SJSA1 (cell line): Measurements from ENCODE around the gene ASB18. TPM values are rescaled to one million over a fixed set of nuclear protein-coding genes. Genes with fewer than 3 reads are reported as not detected.

ENCODE experiments used
- DNase-seq, 2 experiments: peaks; one replicate each; pipeline ENCODE4 v3.0.0-alpha.2; 2015 to 2020; ENCODE audit warnings: low spot score in 2 of 2, low read depth in 1 of 2
- H3K27ac ChIP-seq: fragments of 250-450 bp; sonication (Bioruptor Pico); 2 replicates; pipeline ENCODE4 v1.5.1; 2020; ENCODE audit warnings: mild to moderate bottlenecking, moderate library complexity
- H3K27me3 ChIP-seq: fragments of 250-450 bp; sonication (Bioruptor Pico); replicated peaks from 2 replicates; pipeline ENCODE4 v1.5.1; 2020; ENCODE audit warnings: mild to moderate bottlenecking, moderate library complexity
- H3K36me3 ChIP-seq: fragments of 250-450 bp; sonication (Bioruptor Pico); 2 replicates; pipeline ENCODE4 v1.5.1; 2020; ENCODE audit warnings: mild to moderate bottlenecking
- H3K4me1 ChIP-seq: fragments of 250-450 bp; sonication (Bioruptor Pico); replicated peaks from 2 replicates; pipeline ENCODE4 v1.6.1; 2021; ENCODE audit warnings: mild to moderate bottlenecking
- H3K4me3 ChIP-seq: fragments of 250-450 bp; sonication (Bioruptor Pico); 2 replicates; pipeline ENCODE4 v1.5.1; 2020; ENCODE audit warnings: mild to moderate bottlenecking
- H3K9me3 ChIP-seq: fragments of 250-450 bp; sonication (Bioruptor Pico); replicated peaks from 2 replicates; pipeline ENCODE4 v1.5.1; 2020; ENCODE audit warnings: mild to moderate bottlenecking
- total RNA-seq: library from RNA; depleted of rRNA; stranded (reverse); fragments of >200 nt; shearing (Covaris generic); gene quantifications from 2 replicates; pipeline ENCODE4 v1.2.3, GENCODE V29; 2014; rRNA removed

ASB18 gene
- total RNA-seq: 1.1 TPM in 1 of 2 replicates, not detected in the other

GRCh38 chr2:236264256-236264655 lies at the start of gene ASB18:
Gene ASB18, minus strand, starts transcription at chr2:236264406. Its CDS starts 61 bp downstream, at chr2:236264345.
- DNase-seq: no peak
- Histone ChIP-seq H3K4me3 (no peak within 1 kb of the TSS), H3K9me3 (peaks cover 14% of the 10 kb centered on the region), H3K36me3 (peaks cover 5% of the 10 kb centered on the region; the same call in 1 of the 2 replicates), H3K4me1 (peaks cover 6% of the 10 kb centered on the region), H3K27ac (no peak within 1 kb of the TSS), H3K27me3 (no peaks in the 10 kb centered on the region)

GRCh38 chr2:236311286-236311685 lies 47.1 kb upstream of the ASB18 start:
- Histone ChIP-seq H3K36me3 (0 out of 2 replicates have a peak, but pooled peaks cover 2% of the 10 kb centered on the region), H3K27me3 (no peaks in the 10 kb centered on the region), H3K4me3 (no peak overlapping the region), H3K4me1 (peaks cover 31% of the 10 kb centered on the region), H3K9me3 (no peaks in the 10 kb centered on the region), H3K27ac (no peak overlapping the region)
- DNase-seq: no peak

DNA sequence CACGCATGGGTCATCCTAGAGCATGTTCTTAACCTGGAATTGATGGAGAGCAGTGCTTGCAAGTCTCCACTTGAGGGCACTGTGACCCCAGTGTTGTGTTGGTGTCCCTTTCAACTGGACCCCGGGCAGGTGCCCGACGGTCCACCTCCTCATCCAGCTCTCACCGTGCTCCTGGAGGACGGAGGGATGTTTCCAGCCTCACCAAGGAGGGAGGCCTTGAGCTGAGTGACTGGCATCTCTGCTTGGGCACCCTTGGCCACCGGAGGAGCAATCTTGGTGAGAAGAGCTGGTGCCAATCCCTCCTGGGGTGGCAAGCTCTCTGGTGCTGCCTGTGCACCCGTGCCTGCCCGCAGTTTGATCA lies 45.4 kb upstream of the ASB18 start:
- H3K36me3 ChIP-seq: 0 out of 2 replicates have a peak, but pooled peaks cover 2% of the 10 kb centered on the region
- peak in 1 of 2 experiments; percentile 83 for DNase-seq
- H3K27me3 ChIP-seq: no peaks in the 10 kb centered on the region

DNA sequence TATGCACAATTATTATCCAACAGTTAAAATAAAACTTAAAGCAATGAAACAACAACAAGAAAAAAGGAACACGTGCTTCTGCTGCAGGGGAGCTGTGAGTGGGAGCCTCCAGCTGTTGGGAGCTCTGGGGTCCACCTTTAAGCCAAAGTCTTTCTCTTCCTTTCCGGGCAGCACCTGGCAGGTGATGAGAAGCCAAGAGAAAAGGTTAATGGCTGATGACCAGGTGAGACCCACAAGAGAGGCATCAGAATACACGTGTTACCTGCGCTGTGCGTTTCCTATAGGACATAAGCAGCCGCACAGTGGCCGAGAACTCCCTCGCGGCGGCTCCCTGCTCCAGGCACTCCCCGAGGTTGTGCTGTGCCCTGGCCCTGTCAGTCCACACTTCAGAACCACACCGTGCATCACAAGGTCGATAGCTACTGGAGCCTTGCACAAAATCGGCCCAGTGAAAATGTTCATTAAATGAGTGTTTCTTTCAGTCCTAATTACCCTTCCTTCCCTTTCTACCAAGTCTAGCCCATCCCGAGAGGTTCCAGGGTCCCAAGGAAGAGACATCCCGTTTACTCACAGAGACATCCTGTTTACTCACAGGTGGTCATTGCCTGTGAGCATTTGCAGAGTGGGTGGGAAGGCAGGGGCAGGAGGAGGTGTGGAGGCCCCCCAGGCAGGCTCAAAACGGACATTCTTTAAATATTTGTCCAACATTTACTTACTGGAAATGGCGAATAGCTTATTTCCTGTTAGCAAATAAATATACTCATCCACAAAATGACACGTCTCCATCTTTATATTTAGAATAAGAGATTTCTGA lies 44.9 kb upstream of the ASB18 start:
- peak overlapping the region; percentile 80 for H3K27ac ChIP-seq
- no peak overlapping the region for H3K4me3 ChIP-seq
- 0 out of 2 replicates have a peak, but pooled peaks cover 2% of the 10 kb centered on the region for H3K36me3 ChIP-seq
- DNase-seq: peak; percentile 93 to 95
- H3K4me1 ChIP-seq: peaks cover 31% of the 10 kb centered on the region
- H3K9me3 ChIP-seq: no peaks in the 10 kb centered on the region
- H3K27me3 ChIP-seq: no peaks in the 10 kb centered on the region

More for the DNA sequence above, 45.4 kb upstream of the ASB18 start:
- H3K9me3 ChIP-seq: no peaks in the 10 kb centered on the region
- H3K4me3 ChIP-seq: no peak overlapping the region
- peaks cover 31% of the 10 kb centered on the region for H3K4me1 ChIP-seq
- H3K27ac ChIP-seq: peak overlapping the region; percentile 43

GRCh38 chr2:236307641-236308040 lies 43.4 kb upstream of the ASB18 start:
- H3K9me3 ChIP-seq: no peaks in the 10 kb centered on the region
- no peak overlapping the region for H3K4me3 ChIP-seq
- DNase-seq: no peak
- no peaks in the 10 kb centered on the region for H3K27me3 ChIP-seq
- 0 out of 2 replicates have a peak, but pooled peaks cover 2% of the 10 kb centered on the region for H3K36me3 ChIP-seq
- H3K27ac ChIP-seq: no peak overlapping the region
- H3K4me1 ChIP-seq: peaks cover 31% of the 10 kb centered on the region

DNA sequence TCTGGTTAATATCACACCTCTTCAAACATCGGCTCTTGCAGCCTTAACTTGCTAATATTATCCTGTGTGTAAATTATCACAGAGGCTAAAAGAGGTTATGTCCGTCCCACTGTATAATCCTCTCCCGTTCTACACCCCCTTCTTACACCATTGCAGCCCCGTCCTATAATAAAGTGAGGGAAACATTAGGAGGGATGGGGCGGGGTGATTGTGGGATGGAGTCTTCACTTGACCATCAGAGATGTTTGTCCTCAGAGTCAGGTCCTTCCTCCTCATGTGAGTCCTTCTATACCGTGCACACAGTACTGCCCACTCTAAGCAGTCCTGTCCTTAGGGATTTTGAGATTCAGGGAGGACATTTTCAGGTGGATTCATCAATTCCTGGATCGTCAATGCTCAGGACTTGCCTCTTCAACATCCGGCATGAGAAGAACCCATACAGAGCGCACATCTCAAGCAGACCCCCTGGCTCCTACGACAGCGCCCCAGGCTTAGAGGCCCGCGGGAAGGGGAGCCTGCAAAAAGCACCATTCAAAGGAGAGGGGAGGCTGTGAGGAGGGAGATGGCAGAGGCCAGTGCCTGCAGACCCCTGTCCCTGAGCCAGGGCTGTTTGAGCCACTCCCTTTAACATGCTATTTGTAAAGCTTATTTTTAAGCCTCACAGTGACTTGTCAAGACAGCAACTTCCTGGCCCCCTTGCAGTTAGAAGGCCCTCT lies 42.8 kb upstream of the ASB18 start:
- Histone ChIP-seq H3K4me1 (peaks cover 31% of the 10 kb centered on the region), H3K4me3 (no peak overlapping the region), H3K27me3 (no peaks in the 10 kb centered on the region), H3K36me3 (0 out of 2 replicates have a peak, but pooled peaks cover 2% of the 10 kb centered on the region), H3K9me3 (no peaks in the 10 kb centered on the region), H3K27ac (no peak overlapping the region)
- DNase-seq: no peak

DNA sequence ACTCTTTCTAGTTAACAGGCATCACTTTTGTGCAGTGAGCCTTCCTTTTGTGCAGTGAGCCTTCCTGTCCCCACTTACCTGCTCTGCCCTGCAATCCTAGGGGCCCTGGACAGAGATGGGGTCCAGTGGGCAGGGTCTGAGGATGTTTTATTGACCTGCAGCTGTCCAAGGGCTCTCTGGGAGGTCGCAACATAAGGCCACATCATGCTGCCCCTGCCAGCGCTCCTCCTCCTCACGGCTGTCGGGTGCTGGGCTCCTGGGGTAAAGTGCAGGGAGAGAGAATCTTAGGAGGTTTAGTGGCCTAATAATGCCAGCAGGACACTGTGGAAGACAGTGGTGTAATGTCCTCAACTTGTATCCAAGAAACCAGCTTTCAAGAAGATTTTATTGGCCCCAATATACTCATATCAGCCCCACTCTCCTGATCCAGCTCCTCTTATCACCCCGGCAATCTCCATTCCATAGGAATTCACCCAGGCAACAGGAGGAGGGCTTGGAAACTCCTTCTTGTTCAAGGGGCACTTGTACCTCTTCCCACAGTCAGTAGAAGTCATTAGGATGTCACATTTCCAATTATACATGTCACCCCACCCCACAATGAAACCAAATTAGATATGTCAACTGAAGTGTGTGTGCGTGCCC lies 41.9 kb upstream of the ASB18 start:
- Histone ChIP-seq H3K27me3 (no peaks in the 10 kb centered on the region), H3K9me3 (no peaks in the 10 kb centered on the region), H3K4me3 (no peak overlapping the region), H3K4me1 (peaks cover 31% of the 10 kb centered on the region), H3K36me3 (0 out of 2 replicates have a peak, but pooled peaks cover 2% of the 10 kb centered on the region), H3K27ac (no peak overlapping the region)
- no peak for DNase-seq

DNA sequence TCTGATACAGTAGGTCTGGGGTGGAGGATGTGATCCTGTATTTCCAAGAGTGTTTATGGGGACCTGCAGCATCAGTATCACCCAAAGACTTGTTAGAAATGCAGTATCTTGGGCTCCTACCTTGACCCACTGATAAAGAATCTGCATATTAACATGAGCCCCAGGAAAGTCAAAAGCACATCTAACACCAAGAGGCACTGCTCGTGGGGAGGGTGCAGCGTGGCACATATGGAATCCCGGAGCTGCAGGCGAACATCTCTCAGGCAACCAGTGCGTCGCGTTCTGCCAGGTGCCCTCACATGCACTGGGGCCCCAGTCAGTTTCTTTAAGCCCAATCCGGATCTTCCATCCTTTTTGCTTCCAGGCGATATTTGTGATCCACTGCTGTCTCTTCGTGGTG lies 41.3 kb upstream of the ASB18 start:
- DNase-seq: no peak
- Histone ChIP-seq H3K36me3 (no peaks in the 10 kb centered on the region), H3K4me3 (no peak overlapping the region), H3K4me1 (peaks cover 25% of the 10 kb centered on the region), H3K9me3 (no peaks in the 10 kb centered on the region), H3K27ac (no peak overlapping the region), H3K27me3 (no peaks in the 10 kb centered on the region)

- peaks cover 11% of the 10 kb centered on the region for H3K4me1 ChIP-seq
- DNase-seq: no peak
- H3K36me3 ChIP-seq: no peaks in the 10 kb centered on the region
These were observed 39.7 kb upstream of the ASB18 start for GRCh38 chr2:236303935-236304334.

GRCh38 chr2:236302555-236302954 lies 38.3 kb upstream of the ASB18 start:
- Histone ChIP-seq H3K27me3 (no peaks in the 10 kb centered on the region), H3K36me3 (no peaks in the 10 kb centered on the region), H3K27ac (no peak overlapping the region), H3K4me1 (no peaks in the 10 kb centered on the region), H3K9me3 (no peaks in the 10 kb centered on the region), H3K4me3 (no peak overlapping the region)
- no peak for DNase-seq

More at GRCh38 chr2:236303935-236304334, 39.7 kb upstream of the ASB18 start:
- no peaks in the 10 kb centered on the region for H3K27me3 ChIP-seq
- H3K9me3 ChIP-seq: no peaks in the 10 kb centered on the region
- H3K27ac ChIP-seq: no peak overlapping the region
- no peak overlapping the region for H3K4me3 ChIP-seq

DNA sequence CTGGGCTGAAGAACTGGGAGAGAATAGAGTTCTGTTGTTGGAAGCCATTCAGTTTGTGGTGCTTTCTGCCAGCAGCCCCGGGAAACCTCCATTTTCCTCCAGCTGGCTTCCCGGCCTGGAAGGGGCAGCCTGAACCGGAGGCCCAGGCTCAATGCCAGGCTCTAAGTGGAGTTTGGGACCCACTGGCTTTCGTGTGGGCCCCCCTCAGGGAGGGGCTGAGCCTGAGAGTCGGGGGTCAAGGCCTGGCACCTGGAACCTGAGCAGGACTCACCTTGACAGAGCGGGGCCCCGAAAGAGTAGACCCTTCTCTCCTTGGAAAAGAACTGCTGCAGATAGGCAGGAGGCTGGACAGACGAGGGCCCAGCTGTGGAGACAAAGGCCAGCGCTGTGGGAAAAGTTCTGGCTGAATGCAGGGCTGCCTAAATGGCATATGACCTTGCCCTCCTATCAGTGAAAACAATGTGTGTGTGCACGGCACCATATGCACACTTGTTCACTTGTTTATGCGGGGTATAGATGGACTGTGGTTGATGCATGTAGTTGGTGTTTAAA lies 34.8 kb upstream of the ASB18 start:
- peak in 1 of 2 experiments; percentile 26 for DNase-seq
- H3K36me3 ChIP-seq: no peaks in the 10 kb centered on the region
- no peaks in the 10 kb centered on the region for H3K27me3 ChIP-seq
- H3K27ac ChIP-seq: no peak overlapping the region
- H3K4me1 ChIP-seq: no peaks in the 10 kb centered on the region
- no peaks in the 10 kb centered on the region for H3K9me3 ChIP-seq
- no peak overlapping the region for H3K4me3 ChIP-seq

DNA sequence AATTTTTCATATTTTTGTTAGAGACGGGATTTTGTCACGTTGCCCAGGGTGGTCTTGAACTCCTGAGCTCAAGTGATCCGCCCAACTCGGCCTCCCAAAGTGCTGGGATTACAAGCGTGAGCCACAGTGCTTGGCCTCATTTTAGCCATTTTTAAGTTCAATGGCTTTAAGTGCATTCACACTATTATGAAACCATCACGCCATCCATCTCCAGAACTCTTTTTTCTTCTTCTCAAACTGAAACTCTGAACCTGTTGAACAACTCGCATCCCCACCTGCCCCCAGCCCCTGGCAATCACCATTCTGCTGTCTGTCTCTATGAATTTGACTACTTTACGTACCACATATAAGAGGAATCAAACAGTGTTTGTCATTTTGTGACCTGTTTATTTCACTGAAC lies 31.3 kb upstream of the ASB18 start:
- H3K27me3 ChIP-seq: no peaks in the 10 kb centered on the region
- H3K4me1 ChIP-seq: no peaks in the 10 kb centered on the region
- H3K9me3 ChIP-seq: no peaks in the 10 kb centered on the region
- no peak for DNase-seq
- no peak overlapping the region for H3K4me3 ChIP-seq
- no peak overlapping the region for H3K27ac ChIP-seq
- H3K36me3 ChIP-seq: no peaks in the 10 kb centered on the region

DNA sequence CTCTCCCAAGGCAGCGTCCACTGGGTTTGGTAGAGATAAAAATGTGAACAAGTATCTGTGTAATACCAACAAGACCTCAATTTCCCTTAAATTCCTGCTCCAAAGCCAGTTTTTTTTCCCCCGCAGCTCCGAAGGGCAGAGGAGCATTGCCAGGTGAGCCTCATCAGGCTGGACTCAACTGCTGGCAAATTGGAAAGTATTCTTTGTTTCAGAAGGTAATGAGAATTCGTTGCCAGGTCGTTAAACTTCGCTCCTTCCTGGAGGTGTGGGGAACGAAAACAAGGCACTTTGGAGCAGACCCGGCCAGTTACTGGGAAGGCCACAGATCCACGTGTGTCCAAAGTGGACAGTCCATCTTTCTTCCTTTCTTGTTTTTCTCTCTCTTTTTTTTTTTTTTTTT lies 30.4 kb upstream of the ASB18 start:
- Histone ChIP-seq H3K27me3 (no peaks in the 10 kb centered on the region), H3K27ac (no peak overlapping the region), H3K4me3 (no peak overlapping the region), H3K36me3 (no peaks in the 10 kb centered on the region), H3K4me1 (0 out of 2 replicates have a peak, but pooled peaks cover 3% of the 10 kb centered on the region), H3K9me3 (no peaks in the 10 kb centered on the region)
- peak in 1 of 2 experiments; percentile 23 for DNase-seq
